Stimulated activated memory B cell treated with anti-CD40 and anti-IgM and Interleukin-4, amounts not matched to agents 10 μg/mL and 1 μg/mL and 100 μg/mL, for 72 hours (primary cell): Measurements from ENCODE around the gene CADPS.

Source experiments
- ATAC-seq: fragments of 150-1000 bp; cut with Tn5 transposase; 2 replicates; pipeline ENCODE4 v1.10.0; 2021
- H3K27ac Mint-ChIP-seq: one replicate; pipeline ENCODE4 v1.8.0; 2022; ENCODE audit warnings: mild to moderate bottlenecking, mixed read lengths
- H3K27me3 Mint-ChIP-seq: one replicate; pipeline ENCODE4 v1.8.0; 2022; ENCODE audit warnings: mixed read lengths
- H3K36me3 Mint-ChIP-seq: one replicate; pipeline ENCODE4 v1.8.0; 2022; ENCODE audit warnings: mixed read lengths
- H3K4me1 Mint-ChIP-seq: one replicate; pipeline ENCODE4 v1.8.0; 2022; ENCODE audit warnings: mixed read lengths
- H3K4me3 Mint-ChIP-seq: one replicate; pipeline ENCODE4 v1.8.0; 2022; ENCODE audit warnings: mild to moderate bottlenecking, moderate library complexity, mixed read lengths
- H3K9me3 Mint-ChIP-seq: one replicate; pipeline ENCODE4 v1.8.0; 2022; ENCODE audit warnings: mixed read lengths

CADPS gene

DNA sequence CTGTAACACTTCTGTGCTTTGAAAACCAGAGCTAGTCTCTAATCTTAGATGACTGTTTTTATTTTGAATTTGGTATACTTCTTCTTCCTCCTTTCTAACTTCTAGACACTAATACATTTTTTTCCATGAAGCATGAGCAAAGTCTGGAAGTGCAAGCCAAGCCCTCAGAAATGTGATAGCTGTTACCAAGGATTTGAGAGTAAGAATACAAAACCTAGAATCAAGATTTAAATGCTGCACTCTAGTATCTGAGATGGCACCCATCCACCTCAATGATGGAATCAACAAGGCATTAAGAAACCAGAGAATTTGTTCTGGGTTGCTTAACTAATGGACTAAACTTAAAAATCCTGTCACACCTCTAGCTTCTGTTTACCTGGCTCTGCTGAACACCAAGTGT, 511.0 kb downstream of the CADPS start:
- Mint-ChIP-seq H3K27ac (no peak overlapping the region), H3K4me3 (no peak overlapping the region), H3K9me3 (no peaks in the 10 kb centered on the region), H3K4me1 (no peaks in the 10 kb centered on the region), H3K36me3 (no peaks in the 10 kb centered on the region), H3K27me3 (peaks cover 45% of the 10 kb centered on the region)
- no peak for ATAC-seq

- no peak for ATAC-seq
- no peaks in the 10 kb centered on the region for H3K9me3 Mint-ChIP-seq
- H3K27me3 Mint-ChIP-seq = peaks cover 36% of the 10 kb centered on the region
- no peak overlapping the region for H3K27ac Mint-ChIP-seq
- H3K4me3 Mint-ChIP-seq = no peak overlapping the region
- H3K36me3 Mint-ChIP-seq = no peaks in the 10 kb centered on the region
- no peaks in the 10 kb centered on the region for H3K4me1 Mint-ChIP-seq
Observed at GRCh38 chr3:62363275-62363674, 511.9 kb downstream of the CADPS start.

DNA sequence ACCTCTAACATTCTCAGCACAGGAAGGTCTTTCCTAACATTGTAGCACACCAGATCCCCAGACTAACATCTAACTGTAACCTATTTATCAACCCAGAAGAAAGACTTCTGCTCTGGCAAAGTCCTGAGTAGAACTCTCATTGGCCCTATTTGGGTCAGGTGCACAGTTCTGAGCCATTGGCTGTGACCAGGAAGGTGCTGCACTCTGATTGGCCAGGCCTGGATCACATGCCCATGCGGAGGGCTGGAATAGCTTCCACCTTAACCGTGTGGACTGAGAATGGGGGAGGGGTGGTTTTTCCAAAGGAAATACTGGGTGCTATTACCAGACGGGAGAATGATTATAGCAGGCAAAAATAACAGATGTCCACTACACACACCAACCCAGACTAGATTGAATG, 513.4 kb downstream of the CADPS start:
- no peaks in the 10 kb centered on the region for H3K4me1 Mint-ChIP-seq
- no peak overlapping the region for H3K4me3 Mint-ChIP-seq
- no peak overlapping the region for H3K27ac Mint-ChIP-seq
- H3K9me3 Mint-ChIP-seq = no peaks in the 10 kb centered on the region
- no peak for ATAC-seq
- peaks cover 21% of the 10 kb centered on the region for H3K27me3 Mint-ChIP-seq
- H3K36me3 Mint-ChIP-seq = no peaks in the 10 kb centered on the region

DNA sequence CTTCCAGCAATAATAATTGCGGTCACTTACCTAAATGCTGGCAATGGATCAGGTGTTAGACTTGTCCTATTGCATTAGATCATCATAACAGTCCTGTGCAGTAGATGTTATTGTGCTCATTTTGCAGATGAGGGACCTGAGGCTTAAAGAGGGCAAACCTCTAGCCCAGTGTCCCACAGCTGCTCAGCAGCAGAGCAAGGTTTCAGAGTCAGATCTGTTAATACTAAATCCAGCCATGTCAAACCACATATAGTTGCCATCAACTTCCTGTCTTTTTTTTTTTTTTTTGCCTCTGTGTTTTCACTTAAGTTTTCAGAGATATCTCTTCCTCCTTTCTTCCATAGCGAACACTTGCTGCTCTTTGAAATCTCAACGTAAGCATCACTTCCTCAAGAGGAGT, 514.0 kb downstream of the CADPS start:
- no peaks in the 10 kb centered on the region for H3K4me1 Mint-ChIP-seq
- H3K27ac Mint-ChIP-seq = no peak overlapping the region
- ATAC-seq = no peak
- H3K9me3 Mint-ChIP-seq = no peaks in the 10 kb centered on the region
- H3K36me3 Mint-ChIP-seq = no peaks in the 10 kb centered on the region
- peaks cover 15% of the 10 kb centered on the region for H3K27me3 Mint-ChIP-seq
- no peak overlapping the region for H3K4me3 Mint-ChIP-seq

GRCh38 chr3:62359531-62359930, 515.7 kb downstream of the CADPS start:
- no peak for ATAC-seq
- Mint-ChIP-seq H3K27ac (no peak overlapping the region), H3K27me3 (no peaks in the 10 kb centered on the region), H3K36me3 (no peaks in the 10 kb centered on the region), H3K4me1 (no peaks in the 10 kb centered on the region), H3K9me3 (no peaks in the 10 kb centered on the region), H3K4me3 (no peak overlapping the region)

- ATAC-seq = no peak
Observed at GRCh38 chr3:62356356-62356755, 518.9 kb downstream of the CADPS start.

GRCh38 chr3:62355703-62356102, 519.5 kb downstream of the CADPS start:
- Mint-ChIP-seq H3K4me3 (no peak overlapping the region), H3K4me1 (no peaks in the 10 kb centered on the region), H3K36me3 (no peaks in the 10 kb centered on the region), H3K27me3 (no peaks in the 10 kb centered on the region), H3K27ac (no peak overlapping the region), H3K9me3 (no peaks in the 10 kb centered on the region)
- ATAC-seq = no peak

More at GRCh38 chr3:62356356-62356755, 518.9 kb downstream of the CADPS start:
- H3K36me3 Mint-ChIP-seq = no peaks in the 10 kb centered on the region
- H3K4me1 Mint-ChIP-seq = no peaks in the 10 kb centered on the region
- H3K27ac Mint-ChIP-seq = no peak overlapping the region
- no peak overlapping the region for H3K4me3 Mint-ChIP-seq
- H3K9me3 Mint-ChIP-seq = no peaks in the 10 kb centered on the region
- H3K27me3 Mint-ChIP-seq = no peaks in the 10 kb centered on the region
